ENCODE data around the gene KIF13A.

KIF13A gene

GRCh38 chr6:17874753-17875152, 112.7 kb downstream of the KIF13A start:
- TF ChIP-seq ZFX (IDR thresholded peaks at IDR 0.05; ENCODE audit: borderline replicate concordance) (no peak), CTCF (IDR thresholded peaks at IDR 0.05) (no peak)
- H3K27ac ChIP-seq = no peak overlapping the region

- TF ChIP-seq CTCF (IDR thresholded peaks at IDR 0.05) = no peak
- no peak overlapping the region for H3K27ac ChIP-seq
Measured at GRCh38 chr6:17872908-17873307, 114.5 kb downstream of the KIF13A start.

GRCh38 chr6:17871836-17872235, 115.6 kb downstream of the KIF13A start:
- H3K27ac ChIP-seq = no peak overlapping the region
- TF ChIP-seq CTCF (IDR thresholded peaks at IDR 0.05) = no peak
- TF ChIP-seq ZFX (IDR thresholded peaks at IDR 0.05; ENCODE audit: borderline replicate concordance) = no peak

- H3K27ac ChIP-seq = no peak overlapping the region
- TF ChIP-seq ZFX (IDR thresholded peaks at IDR 0.05; ENCODE audit: borderline replicate concordance) (no peak), CTCF (IDR thresholded peaks at IDR 0.05) (no peak)
Measured at GRCh38 chr6:17871189-17871519, 116.3 kb downstream of the KIF13A start.

- no peak overlapping the region for H3K27ac ChIP-seq
- TF ChIP-seq CTCF (IDR thresholded peaks at IDR 0.05) (no peak), ZFX (IDR thresholded peaks at IDR 0.05; ENCODE audit: borderline replicate concordance) (no peak)
Measured at GRCh38 chr6:17870300-17871188, 116.9 kb downstream of the KIF13A start.

- no peak overlapping the region for H3K27ac ChIP-seq
- TF ChIP-seq ZFX (IDR thresholded peaks at IDR 0.05; ENCODE audit: borderline replicate concordance) = no peak
- TF ChIP-seq CTCF (IDR thresholded peaks at IDR 0.05) = no peak
Measured at GRCh38 chr6:17869753-17870050, 117.7 kb downstream of the KIF13A start.

- no peak overlapping the region for H3K27ac ChIP-seq
Measured at GRCh38 chr6:17869010-17869752, 118.3 kb downstream of the KIF13A start.

More at GRCh38 chr6:17869010-17869752, 118.3 kb downstream of the KIF13A start:
- TF ChIP-seq CTCF (IDR thresholded peaks at IDR 0.05) = no peak
- TF ChIP-seq ZFX (IDR thresholded peaks at IDR 0.05; ENCODE audit: borderline replicate concordance) = no peak

Measured in 22Rv1 (cell line).